Activated naive CD4-positive, alpha-beta T cell treated with anti-CD3 and anti-CD28 coated beads, Interleukin-2, amount 50 U/mL, for 72 hours (primary cell): ENCODE data around the gene UQCRHL. TPM values are rescaled to one million over a fixed set of nuclear protein-coding genes. Genes with fewer than 3 reads are reported as not detected.

ENCODE experiments used
- total RNA-seq, 2 donors: library from RNA; stranded (reverse); gene quantifications; one replicate each; pipeline ENCODE4 v1.2.3, GENCODE V29; 2022

UQCRHL gene
- total RNA-seq, 2 donors from 2014 or later: 2.2 to 2.5 TPM

Other genes starting within 250 kb of the UQCRHL start
- 10 to 100 TPM; 15.3 to 16.6 TPM for gene AGMAT, start 222.6 kb downstream of the UQCRHL start, total RNA-seq
- 10 to 100 TPM; 23.9 to 32.2 TPM for gene DDI2, start 190.2 kb downstream of the UQCRHL start, total RNA-seq
- gene PLEKHM2, start 123.3 kb downstream of the UQCRHL start, total RNA-seq: 10 to 100 TPM; 46.5 to 48.0 TPM
- gene SLC25A34, start 71.4 kb downstream of the UQCRHL start, total RNA-seq: 1 to 10 TPM in 1 of 2 donors, under 1 TPM in 1; 0.23 to 1.9 TPM
- gene TMEM82, start 65.2 kb downstream of the UQCRHL start, total RNA-seq: not detected
- under 1 TPM in 1 of 2 donors, not detected in 1; 0.21 TPM for gene FBLIM1, start 48.9 kb downstream of the UQCRHL start, total RNA-seq
- gene SPEN, start 40.1 kb upstream of the UQCRHL start, total RNA-seq: 10 to 100 TPM; 52.1 to 63.4 TPM
- 10 to 100 TPM; 44.7 to 54.9 TPM for gene ZBTB17, start 168.5 kb upstream of the UQCRHL start, total RNA-seq
- not detected for gene SRARP, start 196.6 kb upstream of the UQCRHL start, total RNA-seq
- gene HSPB7, start 210.4 kb upstream of the UQCRHL start, total RNA-seq: not detected
- under 1 TPM in 1 of 2 donors, not detected in 1; 0.37 TPM for gene CLCNKA, start 214.4 kb upstream of the UQCRHL start, total RNA-seq
- gene CLCNKB, start 236.1 kb upstream of the UQCRHL start, total RNA-seq: not detected